ENCODE results near the gene FGG. TPM values are rescaled to one million over a fixed set of nuclear protein-coding genes. Genes with fewer than 3 reads are reported as not detected.
A peak's percentile ranks its signal among the peaks of the same experiment; 100 is the strongest.

FGG gene
- total RNA-seq, 1 donor from 2014 or later: 0.26 TPM

DNA sequence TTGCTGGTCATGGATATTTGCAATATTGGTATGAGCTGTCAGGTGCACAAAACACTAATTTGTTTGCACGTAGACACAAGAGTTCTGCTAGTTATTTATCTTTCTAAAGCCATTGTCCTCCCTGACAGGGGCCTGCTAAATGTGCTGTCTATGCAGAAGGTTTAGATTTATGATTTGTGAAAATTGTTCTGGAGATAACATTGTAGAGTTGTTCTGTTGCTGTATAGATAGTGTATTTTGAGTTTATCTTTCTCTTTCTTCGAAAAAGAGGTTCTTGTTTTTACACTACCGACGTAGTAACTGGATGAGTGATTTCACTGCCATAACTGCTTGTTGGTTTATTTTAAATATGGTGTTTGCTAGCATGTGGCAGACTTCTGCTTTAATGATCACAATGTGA, 28.5 kb upstream of the FGG start:
- FAIRE-seq (no peak), DNase-seq (ENCODE audit: low read depth) (no peak)
- Histone ChIP-seq H3K27me3 (ENCODE audit: control insufficient read depth, insufficient read depth, low read length) (no peaks in the 10 kb centered on the region), H3K4me3 (ENCODE audit: low read depth, low read length) (no peak overlapping the region), H3K36me3 (ENCODE audit: control insufficient read depth, insufficient read depth, low read length) (no peaks in the 10 kb centered on the region)
- TF ChIP-seq, protein P1, sequence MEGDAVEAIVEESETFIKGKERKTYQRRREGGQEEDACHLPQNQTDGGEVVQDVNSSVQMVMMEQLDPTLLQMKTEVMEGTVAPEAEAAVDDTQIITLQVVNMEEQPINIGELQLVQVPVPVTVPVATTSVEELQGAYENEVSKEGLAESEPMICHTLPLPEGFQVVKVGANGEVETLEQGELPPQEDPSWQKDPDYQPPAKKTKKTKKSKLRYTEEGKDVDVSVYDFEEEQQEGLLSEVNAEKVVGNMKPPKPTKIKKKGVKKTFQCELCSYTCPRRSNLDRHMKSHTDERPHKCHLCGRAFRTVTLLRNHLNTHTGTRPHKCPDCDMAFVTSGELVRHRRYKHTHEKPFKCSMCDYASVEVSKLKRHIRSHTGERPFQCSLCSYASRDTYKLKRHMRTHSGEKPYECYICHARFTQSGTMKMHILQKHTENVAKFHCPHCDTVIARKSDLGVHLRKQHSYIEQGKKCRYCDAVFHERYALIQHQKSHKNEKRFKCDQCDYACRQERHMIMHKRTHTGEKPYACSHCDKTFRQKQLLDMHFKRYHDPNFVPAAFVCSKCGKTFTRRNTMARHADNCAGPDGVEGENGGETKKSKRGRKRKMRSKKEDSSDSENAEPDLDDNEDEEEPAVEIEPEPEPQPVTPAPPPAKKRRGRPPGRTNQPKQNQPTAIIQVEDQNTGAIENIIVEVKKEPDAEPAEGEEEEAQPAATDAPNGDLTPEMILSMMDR (IDR thresholded peaks at IDR 0.05; ENCODE audit: insufficient read depth, low read length, severe bottlenecking): no peak

DNA sequence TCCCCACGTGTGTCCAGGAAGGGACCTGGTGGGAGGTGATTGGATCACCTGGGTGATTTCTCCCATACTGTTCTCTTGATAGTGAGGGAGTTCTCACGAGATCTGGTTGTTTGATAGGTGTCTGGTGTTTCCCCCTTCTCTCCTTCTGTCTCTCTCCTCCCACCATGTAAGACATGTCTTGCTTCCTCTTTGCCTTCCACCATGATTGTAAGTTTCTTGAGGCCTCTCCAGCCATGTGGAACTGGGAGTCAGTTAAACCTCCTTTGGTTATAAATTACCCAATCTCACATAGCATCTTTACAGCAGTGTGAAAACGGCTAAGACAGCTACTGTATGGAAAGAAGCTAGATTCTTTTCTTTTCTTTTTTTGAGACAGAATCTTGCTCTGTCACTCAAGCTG, 21.6 kb upstream of the FGG start:
- Histone ChIP-seq H3K27me3 (ENCODE audit: control insufficient read depth, insufficient read depth, low read length) (no peaks in the 10 kb centered on the region), H3K4me3 (ENCODE audit: low read depth, low read length) (no peak overlapping the region), H3K36me3 (ENCODE audit: control insufficient read depth, insufficient read depth, low read length) (no peaks in the 10 kb centered on the region)
- FAIRE-seq (no peak), DNase-seq (ENCODE audit: low read depth) (no peak)
- TF ChIP-seq, protein P1 (IDR thresholded peaks at IDR 0.05; ENCODE audit: insufficient read depth, low read length, severe bottlenecking): no peak

DNA sequence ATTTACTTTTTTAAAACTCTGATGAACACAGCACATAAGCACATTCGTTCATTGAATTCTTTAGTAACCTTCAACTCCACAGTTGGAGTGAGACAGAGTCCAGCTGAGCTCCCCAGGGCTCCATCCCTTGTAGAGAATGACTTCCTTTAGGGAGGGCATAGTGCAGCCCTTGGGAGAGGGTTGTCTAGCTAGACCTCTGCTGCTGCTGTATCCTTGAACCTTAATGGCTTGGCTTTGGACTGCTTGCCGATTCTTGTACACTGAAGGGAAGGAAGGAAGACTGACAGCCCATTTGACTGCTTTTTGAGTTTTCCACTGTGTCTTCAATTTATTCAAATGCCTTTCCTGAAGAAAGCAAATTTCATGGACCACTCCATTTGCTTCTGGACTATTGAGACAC, 19.4 kb upstream of the FGG start:
- FAIRE-seq (no peak), DNase-seq (ENCODE audit: low read depth) (no peak)
- no peaks in the 10 kb centered on the region for H3K27me3 ChIP-seq (ENCODE audit: control insufficient read depth, insufficient read depth, low read length)
- TF ChIP-seq, protein P1 (IDR thresholded peaks at IDR 0.05; ENCODE audit: insufficient read depth, low read length, severe bottlenecking): no peak
- no peaks in the 10 kb centered on the region for H3K36me3 ChIP-seq (ENCODE audit: control insufficient read depth, insufficient read depth, low read length)
- no peak overlapping the region for H3K4me3 ChIP-seq (ENCODE audit: low read depth, low read length)

DNA sequence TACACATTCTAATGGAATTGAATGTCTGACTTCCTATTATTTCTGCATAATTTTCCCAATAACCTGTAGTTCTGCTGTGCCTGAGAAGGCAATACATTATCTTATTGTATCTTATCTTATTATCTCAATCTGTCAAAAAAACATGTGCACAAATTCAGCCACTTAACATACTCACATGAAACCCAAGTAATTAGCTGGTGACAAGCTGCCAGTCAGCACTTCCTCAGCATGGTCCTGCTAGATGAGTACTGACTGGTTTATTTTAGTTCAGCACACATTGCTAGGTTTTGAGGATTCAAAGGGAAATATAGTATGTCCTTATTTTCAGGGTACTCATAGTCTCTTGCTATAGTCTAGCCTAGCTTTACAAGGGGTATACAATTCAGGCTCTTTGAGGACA, 17.9 kb upstream of the FGG start:
- DNase-seq (ENCODE audit: low read depth) (no peak), FAIRE-seq (no peak)
- no peaks in the 10 kb centered on the region for H3K27me3 ChIP-seq (ENCODE audit: control insufficient read depth, insufficient read depth, low read length)
- no peak overlapping the region for H3K4me3 ChIP-seq (ENCODE audit: low read depth, low read length)
- no peaks in the 10 kb centered on the region for H3K36me3 ChIP-seq (ENCODE audit: control insufficient read depth, insufficient read depth, low read length)
- TF ChIP-seq, protein P1 (IDR thresholded peaks at IDR 0.05; ENCODE audit: insufficient read depth, low read length, severe bottlenecking): no peak

DNA sequence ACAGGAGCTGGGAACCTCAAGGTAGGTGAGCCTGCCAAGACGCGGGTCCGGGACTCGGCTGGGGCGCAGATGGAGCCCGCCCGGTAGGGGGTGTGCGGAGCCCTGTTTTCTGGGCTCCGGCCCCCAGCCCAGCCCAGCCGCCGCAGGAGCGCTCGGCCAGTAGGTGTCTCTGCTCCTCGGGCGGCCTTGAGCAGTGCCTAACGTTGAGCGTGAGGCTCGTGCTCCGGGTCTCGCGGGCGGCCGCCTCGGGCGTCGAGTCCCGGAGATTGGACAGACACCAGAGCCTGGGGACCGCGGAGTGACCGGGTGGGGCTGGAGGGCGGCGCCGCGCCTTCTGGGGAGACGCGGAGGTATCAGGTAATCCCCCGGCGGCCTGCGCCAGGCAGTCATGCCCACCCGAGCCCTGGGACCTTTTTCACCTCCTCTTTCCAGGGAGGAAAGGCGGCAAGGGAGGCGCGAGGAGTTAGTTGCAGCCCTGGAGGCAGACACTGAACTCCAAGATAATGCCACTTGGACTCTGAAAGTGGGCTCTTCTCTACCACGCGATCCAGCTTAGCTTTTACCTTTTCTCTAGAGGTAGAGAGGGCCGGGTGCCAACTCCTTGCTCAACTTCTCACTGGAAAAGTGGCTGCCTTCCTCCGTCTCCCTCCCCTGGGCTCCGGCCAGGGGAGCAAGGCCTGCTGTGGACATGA, 14.5 kb upstream of the FGG start:
- Histone ChIP-seq H3K27me3 (ENCODE audit: control insufficient read depth, insufficient read depth, low read length) (no peaks in the 10 kb centered on the region), H3K4me3 (ENCODE audit: low read depth, low read length) (peak overlapping the region; percentile 40), H3K36me3 (ENCODE audit: control insufficient read depth, insufficient read depth, low read length) (no peaks in the 10 kb centered on the region)
- DNase-seq (ENCODE audit: low read depth) (peak; percentile 50), FAIRE-seq (no peak)
- TF ChIP-seq, protein P1 (IDR thresholded peaks at IDR 0.05; ENCODE audit: insufficient read depth, low read length, severe bottlenecking): peak; percentile 89

DNA sequence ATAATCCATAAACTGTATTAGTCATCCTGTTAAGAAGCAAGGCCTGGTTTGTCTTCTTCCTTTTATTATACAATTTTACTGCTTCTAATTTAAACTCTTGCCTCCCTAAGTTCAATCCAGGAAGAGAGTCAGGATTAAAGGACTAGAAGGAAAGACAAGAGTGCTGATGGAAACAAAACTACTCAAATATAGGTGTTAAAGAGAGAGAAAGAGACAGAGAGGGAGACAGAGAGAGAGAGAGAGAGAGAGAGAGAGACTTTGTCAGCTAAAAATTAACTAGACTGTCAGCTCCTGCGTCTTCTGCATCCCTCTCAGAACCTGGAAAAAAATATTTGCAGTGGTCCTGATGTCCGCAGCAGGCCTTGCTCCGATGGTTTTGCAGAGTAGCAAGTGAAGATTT, 13.5 kb upstream of the FGG start:
- Histone ChIP-seq H3K36me3 (ENCODE audit: control insufficient read depth, insufficient read depth, low read length) (no peaks in the 10 kb centered on the region), H3K27me3 (ENCODE audit: control insufficient read depth, insufficient read depth, low read length) (no peaks in the 10 kb centered on the region), H3K4me3 (ENCODE audit: low read depth, low read length) (no peak overlapping the region)
- DNase-seq (ENCODE audit: low read depth) (peak; percentile 30), FAIRE-seq (no peak)
- TF ChIP-seq, protein P1 (IDR thresholded peaks at IDR 0.05; ENCODE audit: insufficient read depth, low read length, severe bottlenecking): no peak
